Esophagus muscularis mucosa (tissue), 4 donors: ENCODE results near the gene IQCM.

ENCODE experiments used
- CTCF ChIP-seq, 3 experiments: fragments of 200-600 bp in 2 of 3; fragments of 450-650 bp in 1 of 3; sonication (generic) in 2 of 3; IDR thresholded peaks; one replicate each; pipeline ENCODE4 v1.5.1; 2017 to 2019; ENCODE audit warnings: antibody characterized with exemption in 3 of 3, mild to moderate bottlenecking in 2 of 3, moderate library complexity in 1 of 3
- EP300 ChIP-seq: sonication (generic); formaldehyde crosslinking; IDR thresholded peaks from one replicate; pipeline ENCODE4 v1.6.1; 2017; ENCODE audit warnings: antibody characterized with exemption
- POLR2A ChIP-seq: fragments of 450-650 bp; IDR thresholded peaks from one replicate; pipeline ENCODE4 v1.6.1; 2017; ENCODE audit warnings: antibody characterized with exemption, moderate library complexity, mild to moderate bottlenecking, low read depth
- POLR2AphosphoS5 ChIP-seq, 2 donors: sonication (generic); formaldehyde crosslinking; IDR thresholded peaks; one replicate each; pipeline ENCODE4 v1.6.1; 2017; ENCODE audit warnings: antibody characterized with exemption in 2 of 2

- TF ChIP-seq CTCF (IDR thresholded peaks at IDR 0.05): no peak
- no peak for TF ChIP-seq POLR2A
- TF ChIP-seq EP300: no peak
- TF ChIP-seq POLR2AphosphoS5 (IDR thresholded peaks at IDR 0.05): no peak
Measured at GRCh38 chr4:149589826-149590225, 225.8 kb downstream of the IQCM start.
